NCI-H1694 treated with DMSO at 0.1 percent for 48 hours (cell line): ENCODE data around the gene DSN1.
"Not testable (repeated sequence)": the region's sequence is repeated elsewhere in the genome, so short reads cannot be mapped to it uniquely, and the experiment has no call there.

Experiments
- DNase-seq: peaks from one replicate; lab custom pipeline; 2025; lab: John Stamatoyannopoulos, UW

Gene DSN1

GRCh38 chr20:36773597-36774390, at the start of gene DSN1:
Gene DSN1, minus strand, starts transcription at chr20:36773763. Its CDS starts 2,305 bp downstream, at chr20:36771458.
- DNase-seq: peak; percentile 86

GRCh38 chr20:36823121-36823520, 49.6 kb upstream of the DSN1 start:
- DNase-seq: peak; percentile 65

GRCh38 chr20:36821964-36822437, 48.4 kb upstream of the DSN1 start:
- DNase-seq: peak; percentile 27

- DNase-seq: no peak
These were observed 47.4 kb upstream of the DSN1 start for GRCh38 chr20:36820928-36821327.

- DNase-seq: no peak
These were observed 46.5 kb upstream of the DSN1 start for GRCh38 chr20:36820073-36820472.

GRCh38 chr20:36819659-36820058, 46.1 kb upstream of the DSN1 start:
- DNase-seq: no peak

GRCh38 chr20:36818861-36819260, 45.3 kb upstream of the DSN1 start:
- DNase-seq: no peak

- no peak for DNase-seq
These were observed 44.6 kb upstream of the DSN1 start for GRCh38 chr20:36818185-36818584.

- DNase-seq: no peak
These were observed 43.9 kb upstream of the DSN1 start for GRCh38 chr20:36817496-36817895.

- no peak for DNase-seq
These were observed 42.0 kb upstream of the DSN1 start for GRCh38 chr20:36815454-36816091.

- no peak for DNase-seq
These were observed 39.3 kb upstream of the DSN1 start for GRCh38 chr20:36812594-36813463.

GRCh38 chr20:36808317-36809257, 35.0 kb upstream of the DSN1 start:
- peak; percentile 6 for DNase-seq

- DNase-seq: no peak
These were observed 32.5 kb upstream of the DSN1 start for GRCh38 chr20:36806049-36806448.

- DNase-seq: no peak
These were observed 31.8 kb upstream of the DSN1 start for GRCh38 chr20:36805396-36805795.

GRCh38 chr20:36804425-36804824, 30.9 kb upstream of the DSN1 start:
- no peak for DNase-seq

- no peak for DNase-seq
These were observed 29.0 kb upstream of the DSN1 start for GRCh38 chr20:36802326-36803222.

GRCh38 chr20:36800410-36800809, 26.8 kb upstream of the DSN1 start:
- DNase-seq: no peak

GRCh38 chr20:36799313-36799712, 25.8 kb upstream of the DSN1 start:
- not testable (repeated sequence) for DNase-seq

- no peak for DNase-seq
These were observed 23.3 kb upstream of the DSN1 start for GRCh38 chr20:36796875-36797274.

- no peak for DNase-seq
These were observed 22.6 kb upstream of the DSN1 start for GRCh38 chr20:36796117-36796516.
